Hepatocyte (in vitro differentiated cells): Measurements from ENCODE around the gene ADGRL3. TPM values are rescaled to one million over a fixed set of nuclear protein-coding genes. Genes with fewer than 3 reads are reported as not detected.
"Not testable (repeated sequence)": the region's sequence is repeated elsewhere in the genome, so short reads cannot be mapped to it uniquely, and the experiment has no call there.

Experiments
- DNase-seq: peaks from one replicate; pipeline ENCODE4 v3.0.0-alpha.2; 2016; ENCODE audit warnings: low spot score
- H2AFZ ChIP-seq: fragments of 200-600 bp; sonication (generic); 2 replicates; pipeline ENCODE4 v1.6.0; 2016; ENCODE audit warnings: antibody characterized with exemption, mild to moderate bottlenecking
- H3K27ac ChIP-seq: fragments of 200-600 bp; sonication (generic); 2 replicates; pipeline ENCODE4 v1.5.1; 2016; ENCODE audit warnings: mild to moderate bottlenecking
- H3K27me3 ChIP-seq: fragments of 200-600 bp; sonication (generic); 2 replicates; pipeline ENCODE4 v1.6.1; 2016
- H3K36me3 ChIP-seq: fragments of 200-600 bp; sonication (generic); replicated peaks from 2 replicates; pipeline ENCODE4 v1.5.1; 2016; ENCODE audit warnings: low read depth; ENCODE audit not compliant: insufficient read depth
- H3K4me1 ChIP-seq: fragments of 200-600 bp; sonication (generic); 2 replicates; pipeline ENCODE4 v1.5.1; 2016; ENCODE audit warnings: mild to moderate bottlenecking, moderate library complexity; ENCODE audit not compliant: insufficient read depth
- H3K4me2 ChIP-seq: fragments of 200-600 bp; sonication (generic); 2 replicates; pipeline ENCODE4 v1.6.0; 2016
- H3K4me3 ChIP-seq: fragments of 200-600 bp; sonication (generic); 2 replicates; pipeline ENCODE4 v1.5.1; 2016; ENCODE audit warnings: mild to moderate bottlenecking
- H3K79me2 ChIP-seq: fragments of 200-600 bp; sonication (generic); 2 replicates; pipeline ENCODE4 v1.6.0; 2017; ENCODE audit warnings: mild to moderate bottlenecking
- H3K9me2 ChIP-seq: fragments of 200-600 bp; sonication (generic); replicated peaks from 2 replicates; pipeline ENCODE4 v1.6.0; 2017; ENCODE audit warnings: mild to moderate bottlenecking; ENCODE audit not compliant: insufficient read depth
- H3K9me3 ChIP-seq: fragments of 200-600 bp; sonication (generic); 2 replicates; pipeline ENCODE4 v1.5.1; 2016; ENCODE audit warnings: low read depth, mild to moderate bottlenecking
- H4K20me1 ChIP-seq: fragments of 200-600 bp; sonication (generic); 2 replicates; pipeline ENCODE4 v1.6.0; 2016; ENCODE audit warnings: mild to moderate bottlenecking; ENCODE audit not compliant: insufficient read depth, poor library complexity, severe bottlenecking
- CTCF ChIP-seq: fragments of 200-600 bp; sonication (generic); IDR thresholded peaks from 2 replicates; pipeline ENCODE4 v1.5.1; 2016; ENCODE audit warnings: antibody characterized with exemption, mild to moderate bottlenecking; ENCODE audit not compliant: poor library complexity
- EZH2 ChIP-seq: fragments of 200-600 bp; sonication (generic); IDR thresholded peaks from 2 replicates; pipeline ENCODE4 v1.6.1; 2016; ENCODE audit warnings: antibody characterized with exemption, mild to moderate bottlenecking, borderline replicate concordance
- EZH2phosphoT487 ChIP-seq: fragments of 200-600 bp; sonication (generic); IDR thresholded peaks from one replicate; pipeline ENCODE4 v1.6.1; 2018; ENCODE audit warnings: antibody characterized with exemption, mild to moderate bottlenecking, low read depth, moderate library complexity; ENCODE audit not compliant: unreplicated experiment, severe bottlenecking
- WGBS: methylation state at CpG from one replicate; pipeline ENCODE4 v1.1.6; 2016; ENCODE audit warnings: low lambda C conversion rate; ENCODE audit errors: missing lambda C conversion rate; 5-methylcytosine and 5-hydroxymethylcytosine counted together
- polyA plus RNA-seq: library from polyadenylated mRNA; unstranded; fragments of >200 nt; fragmentation: Nextera tagmentation; extraction: Ambion mirVana; gene quantifications from 2 replicates; pipeline ENCODE4 v1.2.1, GENCODE V29; 2016
- total RNA-seq: library from RNA; depleted of rRNA; stranded (reverse); fragments of >200 nt; gene quantifications from 2 replicates; pipeline ENCODE4 v1.2.3, GENCODE V29; 2014

ADGRL3 gene
- total and polyA plus RNA-seq, 2 experiments from 2014 or later, result 4.4 to 21.2 TPM

GRCh38 chr4:61350932-61351331 lies 150.8 kb downstream of the ADGRL3 start:
- Histone ChIP-seq H2AFZ (no peak overlapping the region), H3K36me3 (no peaks in the 10 kb centered on the region), H3K9me3 (no peaks in the 10 kb centered on the region), H3K9me2 (no peaks in the 10 kb centered on the region), H3K4me2 (no peak overlapping the region), H3K4me1 (no peaks in the 10 kb centered on the region), H3K79me2 (no peaks in the 10 kb centered on the region), H4K20me1 (no peaks in the 10 kb centered on the region), H3K27me3 (no peaks in the 10 kb centered on the region), H3K4me3 (no peak overlapping the region), H3K27ac (no peak overlapping the region)
- no peak for DNase-seq
- TF ChIP-seq EZH2 (no peak), EZH2phosphoT487 (no peak), CTCF (no peak)

GRCh38 chr4:61356696-61357095 lies 156.6 kb downstream of the ADGRL3 start:
- no peak for TF ChIP-seq EZH2
- TF ChIP-seq CTCF, result no peak
- no peak for TF ChIP-seq EZH2phosphoT487
- WGBS, result 89% methylated on average over 1 of the region's 1 CpG
- no peak overlapping the region for H3K4me3 ChIP-seq
- no peak for DNase-seq
- no peaks in the 10 kb centered on the region for H3K9me2 ChIP-seq
- H3K79me2 ChIP-seq, result no peaks in the 10 kb centered on the region
- no peak overlapping the region for H2AFZ ChIP-seq
- H3K36me3 ChIP-seq, result no peaks in the 10 kb centered on the region
- H3K4me2 ChIP-seq, result no peak overlapping the region
- H3K9me3 ChIP-seq, result no peaks in the 10 kb centered on the region
- no peaks in the 10 kb centered on the region for H3K27me3 ChIP-seq
- no peaks in the 10 kb centered on the region for H4K20me1 ChIP-seq
- no peaks in the 10 kb centered on the region for H3K4me1 ChIP-seq
- no peak overlapping the region for H3K27ac ChIP-seq

- Histone ChIP-seq H3K4me2 (no peak overlapping the region), H3K27me3 (no peaks in the 10 kb centered on the region), H3K4me3 (no peak overlapping the region), H3K27ac (no peak overlapping the region), H3K9me3 (no peaks in the 10 kb centered on the region), H3K36me3 (no peaks in the 10 kb centered on the region), H2AFZ (no peak overlapping the region), H3K79me2 (no peaks in the 10 kb centered on the region), H3K9me2 (no peaks in the 10 kb centered on the region), H3K4me1 (no peaks in the 10 kb centered on the region), H4K20me1 (no peaks in the 10 kb centered on the region)
- 65% methylated on average over 3 of the region's 3 CpGs for WGBS
- no peak for DNase-seq
- TF ChIP-seq CTCF (no peak), EZH2phosphoT487 (no peak), EZH2 (no peak)
Measured at GRCh38 chr4:61359301-61359700, 159.2 kb downstream of the ADGRL3 start.

- H3K4me1 ChIP-seq, H3K79me2 ChIP-seq, H4K20me1 ChIP-seq, H2AFZ ChIP-seq, H3K9me2 ChIP-seq, H3K9me3 ChIP-seq, H3K36me3 ChIP-seq, DNase-seq, H3K27ac ChIP-seq, H3K27me3 ChIP-seq, H3K4me3 ChIP-seq, H3K4me2 ChIP-seq: not testable (repeated sequence)
- WGBS, result 90% methylated on average over 17 of the region's 26 CpGs
Measured at GRCh38 chr4:61372817-61373216, 172.7 kb downstream of the ADGRL3 start.
